ENCODE results near the gene NIPAL1. TPM values are rescaled to one million over a fixed set of nuclear protein-coding genes. Genes with fewer than 3 reads are reported as not detected.

Gene NIPAL1
- total and polyA plus RNA-seq, 2 donors (not counting 3 experiments of a cell fraction or from before 2014, with no cell fraction given), result 0.36 to 1.7 TPM

- ChIA-PET CTCF (interaction anchor here (0.9 to 4.7 kb wide), 2 partner anchors 12 to 41 kb away, joined by 3 to 29 read pairs; no protein-coding TSS in a partner anchor), POLR2A (no interaction called here)
These were observed 29.5 kb downstream of the NIPAL1 start for GRCh38 chr4:48046059-48046458.

More at GRCh38 chr4:48046059-48046458, 29.5 kb downstream of the NIPAL1 start:
- H2AFZ ChIP-seq (ENCODE audit: low read depth, low read length), result no peak overlapping the region
- H3K9me3 ChIP-seq (replicated peaks; ENCODE audit: control insufficient read depth, insufficient read depth, low read length), result no peaks in the 10 kb centered on the region
- no peak overlapping the region for H3K27ac ChIP-seq (ENCODE audit: insufficient read depth, low read depth, low read length)
- FAIRE-seq (no peak), DNase-seq (ENCODE audit: low read depth, low spot score) (no peak)
- H3K9me1 ChIP-seq (replicated peaks; ENCODE audit: control insufficient read depth, extremely low read depth, insufficient read depth, low read length), result no peaks in the 10 kb centered on the region
- H3K4me3 ChIP-seq (replicated peaks in 1 of 3; ENCODE audit: insufficient read depth in 1 of 3, low read depth in 1 of 3, low read length in 3 of 3), result no peak overlapping the region
- H3K79me2 ChIP-seq (ENCODE audit: control insufficient read depth, insufficient read depth, low read length), result no peaks in the 10 kb centered on the region
- peaks cover 3 to 13% of the 10 kb centered on the region in 2 experiments for H3K27me3 ChIP-seq (ENCODE audit: control insufficient read depth in 2 of 2, insufficient read depth in 2 of 2, low read length in 2 of 2)
- intact Hi-C loops (cut with micrococcal nuclease), result no loop called here
- H3K36me3 ChIP-seq (ENCODE audit: control insufficient read depth in 2 of 2, extremely low read depth in 1 of 2, insufficient read depth in 2 of 2, low read length in 2 of 2), result no peaks in the 10 kb centered on the region
- H3K4me1 ChIP-seq (ENCODE audit: control insufficient read depth, extremely low read depth, insufficient read depth, low read length), result no peaks in the 10 kb centered on the region
- H3K4me2 ChIP-seq (ENCODE audit: insufficient read depth, low read length), result no peak overlapping the region
- no peaks in the 10 kb centered on the region for H4K20me1 ChIP-seq (replicated peaks; ENCODE audit: control insufficient read depth, extremely low read depth, insufficient read depth, low read length)
- dilution Hi-C loops (cut with MboI; ENCODE audit: extremely low pct_ligation_motif_present, low sequenced_read_pairs), result no loop called here
- BruUV-seq (replicated peaks), result no TSS peak
- no peak overlapping the region for H3K9ac ChIP-seq (replicated peaks; ENCODE audit: extremely low read depth, insufficient read depth, low read length)
- TF ChIP-seq JUN (IDR thresholded peaks at IDR 0.05; ENCODE audit: borderline replicate concordance, insufficient read depth, insufficient read length, low read depth), result no peak
- TF ChIP-seq MYC (IDR thresholded peaks at IDR 0.05; ENCODE audit: low read depth, low read length), result no peak
- no peak for TF ChIP-seq POLR2A (IDR thresholded peaks at IDR 0.05; ENCODE audit: low read depth, low read length)
- TF ChIP-seq EZH2 (IDR thresholded peaks at IDR 0.05; ENCODE audit: borderline replicate concordance, low read depth, low read length, severe bottlenecking), result no peak
- TF ChIP-seq GATA2 (IDR thresholded peaks at IDR 0.05; ENCODE audit: insufficient read depth, insufficient read length, low read depth, low read length), result no peak
- TF ChIP-seq FOS (IDR thresholded peaks at IDR 0.05; ENCODE audit: borderline replicate concordance, insufficient read depth, low read length), result no peak
- no peak for TF ChIP-seq MAX (IDR thresholded peaks at IDR 0.05; ENCODE audit: insufficient read depth, insufficient read length)
- TF ChIP-seq, protein P1, sequence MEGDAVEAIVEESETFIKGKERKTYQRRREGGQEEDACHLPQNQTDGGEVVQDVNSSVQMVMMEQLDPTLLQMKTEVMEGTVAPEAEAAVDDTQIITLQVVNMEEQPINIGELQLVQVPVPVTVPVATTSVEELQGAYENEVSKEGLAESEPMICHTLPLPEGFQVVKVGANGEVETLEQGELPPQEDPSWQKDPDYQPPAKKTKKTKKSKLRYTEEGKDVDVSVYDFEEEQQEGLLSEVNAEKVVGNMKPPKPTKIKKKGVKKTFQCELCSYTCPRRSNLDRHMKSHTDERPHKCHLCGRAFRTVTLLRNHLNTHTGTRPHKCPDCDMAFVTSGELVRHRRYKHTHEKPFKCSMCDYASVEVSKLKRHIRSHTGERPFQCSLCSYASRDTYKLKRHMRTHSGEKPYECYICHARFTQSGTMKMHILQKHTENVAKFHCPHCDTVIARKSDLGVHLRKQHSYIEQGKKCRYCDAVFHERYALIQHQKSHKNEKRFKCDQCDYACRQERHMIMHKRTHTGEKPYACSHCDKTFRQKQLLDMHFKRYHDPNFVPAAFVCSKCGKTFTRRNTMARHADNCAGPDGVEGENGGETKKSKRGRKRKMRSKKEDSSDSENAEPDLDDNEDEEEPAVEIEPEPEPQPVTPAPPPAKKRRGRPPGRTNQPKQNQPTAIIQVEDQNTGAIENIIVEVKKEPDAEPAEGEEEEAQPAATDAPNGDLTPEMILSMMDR (IDR thresholded peaks at IDR 0.05; ENCODE audit: extremely low read depth in 1 of 2, insufficient read depth in 1 of 2, low read depth in 1 of 2, low read length in 2 of 2), result no peak
- no peak for TF ChIP-seq POLR2AphosphoS5 (IDR thresholded peaks at IDR 0.05; ENCODE audit: insufficient read depth, low read depth, low read length)
